Activated naive CD4-positive, alpha-beta T cell treated with anti-CD3 and anti-CD28 coated beads, Interleukin-2, amount 50 U/mL, for 72 hours (primary cell): ENCODE measurements around the gene SPANXD. TPM values are rescaled to one million over a fixed set of nuclear protein-coding genes. Genes with fewer than 3 reads are reported as not detected.
"Not testable (repeated sequence)": the region's sequence is repeated elsewhere in the genome, so short reads cannot be mapped to it uniquely, and the experiment has no call there.

Experiments used
- ATAC-seq, 2 donors: fragments of 150-1000 bp; cut with Tn5 transposase; 2 replicates each; pipeline ENCODE4 v1.10.0; 2021; ENCODE audit warnings: mild to moderate bottlenecking in 2 of 2, moderate library complexity in 2 of 2
- DNase-seq, 2 donors: peaks; one replicate each; pipeline ENCODE4 v3.0.0; 2021 to 2022; ENCODE audit warnings: low spot score in 2 of 2
- H3K27ac Mint-ChIP-seq, 2 donors: one replicate each; pipeline ENCODE4 v1.8.0; 2022; ENCODE audit warnings: mild to moderate bottlenecking in 2 of 2, mixed read lengths in 2 of 2
- H3K36me3 Mint-ChIP-seq, 2 donors: one replicate each; pipeline ENCODE4 v1.8.0; 2022; ENCODE audit warnings: mixed read lengths in 2 of 2
- H3K9me3 Mint-ChIP-seq, 2 donors: one replicate each; pipeline ENCODE4 v1.8.0; 2022; ENCODE audit warnings: mixed read lengths in 2 of 2
- total RNA-seq, 2 donors: library from RNA; stranded (reverse); gene quantifications; one replicate each; pipeline ENCODE4 v1.2.3, GENCODE V29; 2022

The SPANXD gene, protein sequence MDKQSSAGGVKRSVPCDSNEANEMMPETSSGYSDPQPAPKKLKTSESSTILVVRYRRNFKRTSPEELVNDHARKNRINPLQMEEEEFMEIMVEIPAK
- not detected for total RNA-seq

DNA sequence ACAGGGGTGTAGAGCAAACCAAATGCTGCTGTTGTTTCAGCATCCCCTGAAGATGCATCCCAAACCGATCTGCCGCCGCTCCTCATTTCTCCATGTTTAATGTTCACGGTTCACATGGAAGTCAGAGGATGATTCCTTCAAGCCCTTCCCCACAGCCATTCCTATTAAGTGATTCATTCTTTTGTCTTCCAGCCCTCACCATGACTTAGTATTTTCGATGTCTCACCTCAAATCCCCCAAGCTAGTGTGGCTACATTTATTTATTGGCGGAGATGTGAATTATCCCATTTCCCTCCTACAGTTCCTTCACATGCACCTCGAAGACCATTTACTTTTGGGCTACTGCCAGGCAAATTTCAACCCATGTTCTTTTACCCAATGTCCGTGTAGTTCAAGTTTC is at the start of gene SPANXD:
TSS of gene SPANXD (minus strand) at position 101 of the 400 bp plus-strand sequence. CDS start 334 bp downstream, outside the sequence.
- H3K9me3 Mint-ChIP-seq, H3K27ac Mint-ChIP-seq, DNase-seq, ATAC-seq, H3K36me3 Mint-ChIP-seq: not testable (repeated sequence)

DNA sequence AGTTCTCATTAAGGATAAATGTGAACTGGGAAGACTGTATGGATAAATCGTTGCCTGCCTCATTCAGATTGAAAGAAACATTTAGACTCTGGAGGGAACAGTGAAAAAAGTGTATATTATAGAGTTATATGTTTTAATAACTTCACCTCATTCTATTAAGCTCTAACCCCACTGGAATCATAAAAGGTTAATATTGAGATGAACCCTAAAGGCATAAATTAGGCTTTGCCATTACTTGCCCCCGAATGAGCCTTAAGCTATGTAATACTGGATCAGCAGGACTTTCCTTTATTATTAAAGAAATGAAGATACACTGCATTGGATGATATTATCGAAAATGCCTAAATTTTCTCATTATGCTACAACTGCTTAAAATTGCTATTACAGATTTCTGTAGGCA is 44.1 kb upstream of the SPANXD start:
- ATAC-seq (no peak), DNase-seq (no peak)
- no peaks in the 10 kb centered on the region for H3K36me3 Mint-ChIP-seq

DNA sequence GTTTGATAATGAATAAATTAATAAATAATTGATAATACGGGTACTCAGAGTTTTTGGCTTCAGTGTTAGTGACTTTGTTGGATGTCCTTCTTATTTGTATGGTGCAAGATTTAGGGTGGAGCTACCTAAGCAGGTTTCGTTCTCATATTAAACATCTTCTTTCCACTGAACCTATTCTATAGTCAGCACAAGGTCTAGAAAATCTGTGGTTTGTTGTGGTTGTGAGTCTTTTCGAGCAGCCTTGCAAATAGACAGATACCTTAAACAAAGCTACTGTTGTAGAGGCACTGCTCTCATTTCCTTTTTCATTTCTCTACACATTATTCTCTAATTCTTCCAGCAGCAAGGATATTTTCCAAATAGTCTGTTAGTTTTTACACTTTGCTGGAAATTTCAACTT is 38.1 kb upstream of the SPANXD start:
- DNase-seq (no peak), ATAC-seq (no peak)
- Mint-ChIP-seq H3K27ac (no peak overlapping the region), H3K36me3 (no peaks in the 10 kb centered on the region), H3K9me3 (no peaks in the 10 kb centered on the region)

More for the DNA sequence above, 44.1 kb upstream of the SPANXD start:
- no peaks in the 10 kb centered on the region for H3K9me3 Mint-ChIP-seq
- no peak overlapping the region for H3K27ac Mint-ChIP-seq

DNA sequence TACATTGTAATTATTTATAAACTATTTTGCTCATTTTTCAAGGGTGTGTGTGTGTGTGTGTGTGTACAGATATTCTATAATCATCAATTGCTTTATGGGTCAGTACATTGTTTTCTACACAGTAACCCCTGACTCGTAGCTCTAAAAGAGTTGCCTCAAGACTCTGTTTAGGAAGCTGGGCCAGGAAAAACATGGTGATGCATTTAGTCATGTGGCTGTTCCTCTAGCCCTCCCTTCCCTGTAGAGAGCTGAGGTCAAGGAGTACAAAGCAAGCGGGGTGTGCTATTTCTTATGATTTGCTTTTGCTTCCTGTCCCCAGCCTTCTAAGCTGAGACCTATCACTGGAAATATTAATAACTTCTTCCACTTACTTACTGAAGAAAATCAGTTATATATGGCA is 34.8 kb upstream of the SPANXD start:
- Mint-ChIP-seq H3K36me3 (no peaks in the 10 kb centered on the region), H3K9me3 (no peaks in the 10 kb centered on the region), H3K27ac (no peak overlapping the region)
- DNase-seq (no peak), ATAC-seq (no peak)

DNA sequence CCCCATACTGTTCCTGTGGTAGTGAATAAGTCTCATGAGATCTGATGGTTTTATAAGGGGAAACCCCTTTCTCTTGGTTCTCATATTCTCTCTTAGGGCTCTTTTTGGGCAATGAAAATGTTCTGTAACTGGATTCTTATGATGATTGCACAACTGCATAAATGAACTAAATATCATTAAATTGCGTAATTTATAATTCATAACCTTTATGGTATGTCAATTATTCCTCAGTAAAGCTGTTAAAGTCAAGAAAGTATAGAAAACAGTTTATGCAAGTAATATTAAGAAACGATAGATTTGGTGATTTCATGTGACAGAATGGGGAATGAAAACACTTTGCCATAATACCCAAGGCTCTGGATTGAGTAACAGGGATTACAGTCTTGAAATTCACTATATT is 33.5 kb upstream of the SPANXD start:
- ATAC-seq (no peak), DNase-seq (no peak)
- no peaks in the 10 kb centered on the region for H3K36me3 Mint-ChIP-seq

DNA sequence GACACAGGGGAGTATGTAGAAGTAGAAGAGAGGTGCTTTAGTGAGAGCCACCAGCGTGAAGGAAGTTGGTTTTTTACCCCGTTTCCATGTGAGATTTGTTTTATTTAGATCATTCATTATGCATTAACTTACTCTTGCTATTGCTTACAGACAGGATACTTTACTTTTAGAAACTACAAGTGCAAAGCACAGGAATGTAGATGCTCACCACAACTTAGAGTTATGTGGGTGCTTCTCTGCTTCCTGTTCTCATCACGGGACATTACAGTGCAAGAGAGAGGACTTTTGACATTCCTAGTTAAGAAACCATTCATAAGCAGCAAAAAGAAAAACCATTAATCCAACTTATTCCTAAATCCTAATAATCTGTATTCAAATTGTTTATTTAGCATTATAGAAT is 25.6 kb upstream of the SPANXD start:
- no peak overlapping the region for H3K27ac Mint-ChIP-seq
- ATAC-seq, result no peak
- no peak for DNase-seq
- H3K36me3 Mint-ChIP-seq, result no peaks in the 10 kb centered on the region
- peaks cover 4 to 5% of the 10 kb centered on the region in 2 donors for H3K9me3 Mint-ChIP-seq

More for the DNA sequence above, 33.5 kb upstream of the SPANXD start:
- Mint-ChIP-seq H3K27ac (no peak overlapping the region), H3K9me3 (no peaks in the 10 kb centered on the region)

DNA sequence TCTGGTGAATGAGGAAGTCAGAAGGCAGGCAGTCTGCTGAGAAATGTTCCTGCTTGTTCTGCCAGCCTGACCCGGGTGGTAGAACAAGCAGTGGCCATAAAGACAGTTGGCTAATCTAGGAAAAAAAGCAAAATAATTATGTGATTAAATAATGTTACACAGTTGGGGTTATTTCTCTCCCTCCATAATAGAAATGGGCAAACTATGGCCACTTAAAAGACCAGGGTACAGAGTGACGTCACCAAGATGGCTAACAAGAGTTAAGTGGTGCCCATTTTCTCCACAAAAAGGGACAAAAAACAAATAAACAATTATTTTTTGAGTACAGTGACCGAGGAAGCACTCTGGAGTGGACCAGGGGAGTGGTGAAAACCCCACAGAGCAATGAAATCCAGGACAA is 16.1 kb upstream of the SPANXD start:
- H3K36me3 Mint-ChIP-seq, result no peaks in the 10 kb centered on the region
- H3K9me3 Mint-ChIP-seq, result no peaks in the 10 kb centered on the region
- ATAC-seq (no peak), DNase-seq (no peak)
- H3K27ac Mint-ChIP-seq, result no peak overlapping the region

DNA sequence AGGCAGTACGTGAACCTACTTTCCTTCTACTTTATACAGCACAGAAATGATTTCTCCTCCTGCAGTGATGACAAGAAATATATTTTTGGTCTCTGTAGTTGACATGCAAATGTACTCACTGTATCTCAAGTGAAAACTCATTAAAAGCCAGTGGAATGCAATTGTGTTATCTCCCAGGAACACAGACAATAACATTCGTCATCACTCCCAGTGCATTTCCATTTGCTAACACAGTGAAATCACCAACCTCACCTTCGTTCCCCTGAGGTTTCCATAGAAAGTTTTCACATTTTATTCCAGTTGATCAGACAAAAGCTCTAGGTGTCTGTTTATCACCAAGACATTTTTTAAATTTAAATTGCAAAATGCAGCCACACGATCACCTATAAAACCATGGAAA is 2.5 kb upstream of the SPANXD start:
- H3K36me3 Mint-ChIP-seq, result no peaks in the 10 kb centered on the region

DNA sequence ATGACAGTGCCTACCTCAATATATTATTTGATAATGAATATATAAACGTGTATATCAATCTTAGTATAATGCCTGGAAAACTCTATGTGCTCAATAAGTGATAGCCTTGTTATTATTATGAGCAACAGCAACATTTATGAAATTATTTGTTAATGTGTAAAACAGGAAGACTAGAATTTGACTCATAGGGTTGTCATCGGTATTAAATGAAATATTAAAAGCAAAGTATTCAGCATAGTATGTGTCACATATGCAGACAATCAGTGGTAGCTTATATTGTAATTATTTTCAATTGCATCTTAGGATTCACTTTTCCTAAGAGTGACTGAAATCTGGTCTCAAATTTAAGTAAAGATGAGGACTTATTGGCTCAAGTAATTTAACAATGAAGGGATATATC is 24.6 kb downstream of the SPANXD start:
- no peak for DNase-seq
- Mint-ChIP-seq H3K36me3 (no peaks in the 10 kb centered on the region), H3K9me3 (peaks cover 7% of the 10 kb centered on the region in 2 donors), H3K27ac (no peak overlapping the region)
- ATAC-seq, result no peak

More for the DNA sequence above, 2.5 kb upstream of the SPANXD start:
- no peak overlapping the region for H3K27ac Mint-ChIP-seq
- no peak for ATAC-seq
- DNase-seq, result no peak
- peaks cover 0 to 5% of the 10 kb centered on the region in 2 donors for H3K9me3 Mint-ChIP-seq

DNA sequence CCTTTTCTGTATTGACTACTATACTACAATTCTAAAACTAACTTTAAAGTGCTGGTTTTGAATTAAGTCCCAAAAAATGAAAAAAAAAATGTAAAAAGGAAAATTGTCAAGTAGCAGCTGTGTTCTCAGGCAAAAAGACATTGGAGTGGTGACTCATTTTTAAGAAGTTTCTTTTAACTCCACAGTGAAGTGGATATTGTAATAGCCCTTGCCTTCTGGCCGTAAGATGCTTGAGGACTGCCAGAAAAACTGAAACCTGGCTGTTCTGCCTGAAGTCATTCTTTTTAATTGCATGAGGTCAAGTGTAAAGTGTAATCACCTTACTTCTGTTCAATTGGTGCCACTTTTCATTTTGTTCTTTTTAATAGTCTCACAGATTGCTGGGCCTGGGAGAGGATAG is 28.9 kb downstream of the SPANXD start:
- DNase-seq (no peak), ATAC-seq (no peak)
- H3K9me3 Mint-ChIP-seq, result peaks cover 9% of the 10 kb centered on the region in 2 donors
- H3K36me3 Mint-ChIP-seq, result no peaks in the 10 kb centered on the region
- H3K27ac Mint-ChIP-seq, result no peak overlapping the region

DNA sequence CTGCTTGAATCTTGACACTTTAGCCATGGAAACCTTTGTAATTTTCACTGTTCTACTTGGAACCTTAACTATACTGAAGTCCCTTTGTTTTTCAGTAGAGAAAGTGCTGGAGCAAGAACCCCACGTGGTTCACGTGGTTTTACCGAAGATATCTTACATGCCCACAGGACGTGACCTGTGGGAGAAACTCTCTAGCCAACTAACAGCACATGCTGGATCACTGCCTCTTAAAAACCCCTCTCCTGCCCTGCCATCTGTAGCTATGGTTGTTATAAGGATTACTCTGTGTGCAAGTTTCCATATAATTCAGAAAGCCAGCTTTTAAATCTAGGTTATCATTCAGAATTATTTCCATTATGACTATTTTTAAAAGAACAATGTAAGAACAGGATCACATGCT is 30.2 kb downstream of the SPANXD start:
- H3K36me3 Mint-ChIP-seq, result no peaks in the 10 kb centered on the region
- no peak for DNase-seq
- no peak overlapping the region for H3K27ac Mint-ChIP-seq
- peaks cover 4 to 9% of the 10 kb centered on the region in 2 donors for H3K9me3 Mint-ChIP-seq
- ATAC-seq, result no peak

DNA sequence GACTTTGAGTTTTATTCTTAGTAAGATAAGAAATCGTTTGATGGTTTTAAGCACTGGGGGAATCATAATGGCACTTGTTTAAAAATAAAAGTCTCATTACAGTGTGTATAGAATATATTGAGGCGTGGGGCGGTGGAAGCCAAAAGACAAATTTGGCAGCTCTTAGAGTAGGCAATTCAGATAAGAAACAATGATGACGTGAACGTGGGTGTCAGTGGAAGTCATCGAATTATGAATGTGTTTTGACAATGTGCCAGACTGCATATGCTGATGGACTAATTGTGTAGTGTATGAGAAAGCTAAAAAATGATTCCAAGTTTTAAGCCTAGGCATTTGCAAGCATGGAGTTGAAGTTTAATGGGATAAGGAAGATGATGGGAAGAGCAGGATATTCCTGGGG is 35.8 kb downstream of the SPANXD start:
- no peak for DNase-seq
- Mint-ChIP-seq H3K36me3 (no peaks in the 10 kb centered on the region), H3K9me3 (no peaks in the 10 kb centered on the region), H3K27ac (no peak overlapping the region)
- no peak for ATAC-seq

DNA sequence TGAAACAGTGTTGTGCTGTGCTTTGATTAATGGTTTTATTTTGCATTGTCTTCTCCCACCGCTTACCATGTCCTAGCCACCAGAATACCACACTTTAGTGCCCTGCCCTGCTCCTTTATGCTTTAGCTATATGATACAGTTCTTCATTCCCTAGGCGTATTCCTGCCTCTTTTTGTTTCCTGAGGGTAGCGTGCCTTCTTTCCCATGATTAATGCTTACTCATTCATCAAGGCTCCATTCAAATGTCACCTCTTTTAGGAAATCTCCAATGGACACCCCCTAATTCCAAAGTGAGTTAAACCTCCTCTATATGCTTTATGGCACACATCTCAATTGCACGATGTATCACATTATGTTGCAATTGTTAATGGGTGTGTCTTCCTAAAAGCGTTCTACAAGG is 46.3 kb downstream of the SPANXD start:
- no peaks in the 10 kb centered on the region for H3K36me3 Mint-ChIP-seq
- ATAC-seq, result no peak
- peaks cover 0 to 3% of the 10 kb centered on the region in 2 donors for H3K9me3 Mint-ChIP-seq
- H3K27ac Mint-ChIP-seq, result no peak overlapping the region
- DNase-seq, result no peak

Other genes starting within 250 kb of the SPANXD start
- not detected for gene SPANXA1, start 114.0 kb downstream of the SPANXD start, total RNA-seq
- gene SPANXA2, start 109.0 kb downstream of the SPANXD start, total RNA-seq, result not detected
- gene MAGEC3, start 139.6 kb upstream of the SPANXD start, total RNA-seq, result not detected
- not detected for gene MAGEC1, start 205.2 kb upstream of the SPANXD start, total RNA-seq